Activated T-helper 9 cell treated with anti-CD3 and anti-CD28 coated beads, Interleukin-2, amount 50 U/mL, for 16 hours (primary cell): ENCODE measurements around the gene PDE3B.
"Not testable (repeated sequence)": the region's sequence is repeated elsewhere in the genome, so short reads cannot be mapped to it uniquely, and the experiment has no call there.

Experiments used
- DNase-seq: peaks from one replicate; pipeline ENCODE4 v3.0.0-alpha.2; 2020; ENCODE audit warnings: low read depth

The PDE3B gene

DNA sequence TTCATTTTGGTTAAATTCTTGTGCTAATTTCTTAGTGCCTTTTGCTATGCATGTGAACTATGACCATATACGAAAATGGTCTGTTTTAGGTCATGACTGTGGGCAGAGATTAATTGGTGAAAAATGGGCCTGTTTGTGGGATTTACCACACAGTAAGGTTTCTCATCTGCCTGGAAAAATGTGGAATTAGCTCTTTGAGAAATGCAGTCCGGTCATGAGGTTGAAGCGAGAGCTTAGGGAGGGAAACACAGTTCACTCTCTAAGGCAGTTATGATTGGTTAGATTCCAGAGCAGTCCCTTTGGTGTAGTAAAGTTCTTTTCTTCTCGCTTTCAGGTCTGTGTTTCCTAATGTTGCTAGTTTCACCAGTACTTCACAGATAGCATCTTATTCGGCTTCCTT is 1.2 kb upstream of the PDE3B start:
- DNase-seq: no peak

DNA sequence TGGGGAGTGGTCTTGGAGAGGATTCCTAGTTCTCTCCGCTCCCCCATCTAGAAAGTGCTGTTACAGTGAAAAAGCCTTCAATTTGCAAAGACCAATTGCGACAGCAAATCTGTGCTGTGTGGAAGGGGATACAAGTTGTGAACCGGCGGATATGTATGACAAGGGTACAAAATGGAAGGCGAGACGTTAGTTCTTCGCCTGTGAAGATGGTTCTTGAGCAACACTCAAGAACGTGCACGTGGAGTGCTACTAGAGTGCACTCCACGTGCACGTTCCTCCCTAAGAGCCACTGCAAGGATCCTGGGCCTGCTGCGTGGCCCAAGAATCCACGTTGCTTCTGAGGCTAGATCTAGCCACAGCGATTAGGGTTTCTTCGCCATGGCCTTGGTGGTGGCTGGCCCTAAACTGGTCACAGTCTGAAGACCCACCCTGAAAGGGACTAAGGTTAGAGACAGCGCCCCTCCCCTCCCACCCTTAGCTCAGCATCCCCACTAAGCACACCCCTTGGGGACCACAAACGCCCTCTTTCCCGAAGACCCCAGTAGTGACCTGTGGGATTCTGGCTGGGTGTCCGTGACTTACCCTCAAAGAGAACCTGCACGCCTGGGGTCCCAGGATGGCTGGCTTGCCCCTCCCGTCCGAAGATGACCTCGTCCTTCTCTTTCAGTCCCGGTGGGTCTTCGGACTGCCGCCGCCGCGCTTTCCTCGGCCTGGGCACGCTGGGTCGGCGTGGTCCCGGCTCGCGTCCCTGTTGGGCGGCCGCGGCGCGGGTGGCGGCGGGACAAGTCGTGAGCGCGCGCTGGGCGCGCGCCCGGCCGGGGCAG is 519 bp upstream of the PDE3B start:
- DNase-seq: no peak

DNA sequence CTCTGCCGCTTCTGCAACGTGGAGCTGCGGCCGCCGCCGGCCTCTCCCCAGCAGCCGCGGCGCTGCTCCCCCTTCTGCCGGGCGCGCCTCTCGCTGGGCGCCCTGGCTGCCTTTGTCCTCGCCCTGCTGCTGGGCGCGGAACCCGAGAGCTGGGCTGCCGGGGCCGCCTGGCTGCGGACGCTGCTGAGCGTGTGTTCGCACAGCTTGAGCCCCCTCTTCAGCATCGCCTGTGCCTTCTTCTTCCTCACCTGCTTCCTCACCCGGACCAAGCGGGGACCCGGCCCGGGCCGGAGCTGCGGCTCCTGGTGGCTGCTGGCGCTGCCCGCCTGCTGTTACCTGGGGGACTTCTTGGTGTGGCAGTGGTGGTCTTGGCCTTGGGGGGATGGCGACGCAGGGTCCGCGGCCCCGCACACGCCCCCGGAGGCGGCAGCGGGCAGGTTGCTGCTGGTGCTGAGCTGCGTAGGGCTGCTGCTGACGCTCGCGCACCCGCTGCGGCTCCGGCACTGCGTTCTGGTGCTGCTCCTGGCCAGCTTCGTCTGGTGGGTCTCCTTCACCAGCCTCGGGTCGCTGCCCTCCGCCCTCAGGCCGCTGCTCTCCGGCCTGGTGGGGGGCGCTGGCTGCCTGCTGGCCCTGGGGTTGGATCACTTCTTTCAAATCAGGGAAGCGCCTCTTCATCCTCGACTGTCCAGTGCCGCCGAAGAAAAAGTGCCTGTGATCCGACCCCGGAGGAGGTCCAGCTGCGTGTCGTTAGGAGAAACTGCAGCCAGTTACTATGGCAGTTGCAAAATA is 816 bp downstream of the PDE3B start:
- peak; percentile 21 for DNase-seq

DNA sequence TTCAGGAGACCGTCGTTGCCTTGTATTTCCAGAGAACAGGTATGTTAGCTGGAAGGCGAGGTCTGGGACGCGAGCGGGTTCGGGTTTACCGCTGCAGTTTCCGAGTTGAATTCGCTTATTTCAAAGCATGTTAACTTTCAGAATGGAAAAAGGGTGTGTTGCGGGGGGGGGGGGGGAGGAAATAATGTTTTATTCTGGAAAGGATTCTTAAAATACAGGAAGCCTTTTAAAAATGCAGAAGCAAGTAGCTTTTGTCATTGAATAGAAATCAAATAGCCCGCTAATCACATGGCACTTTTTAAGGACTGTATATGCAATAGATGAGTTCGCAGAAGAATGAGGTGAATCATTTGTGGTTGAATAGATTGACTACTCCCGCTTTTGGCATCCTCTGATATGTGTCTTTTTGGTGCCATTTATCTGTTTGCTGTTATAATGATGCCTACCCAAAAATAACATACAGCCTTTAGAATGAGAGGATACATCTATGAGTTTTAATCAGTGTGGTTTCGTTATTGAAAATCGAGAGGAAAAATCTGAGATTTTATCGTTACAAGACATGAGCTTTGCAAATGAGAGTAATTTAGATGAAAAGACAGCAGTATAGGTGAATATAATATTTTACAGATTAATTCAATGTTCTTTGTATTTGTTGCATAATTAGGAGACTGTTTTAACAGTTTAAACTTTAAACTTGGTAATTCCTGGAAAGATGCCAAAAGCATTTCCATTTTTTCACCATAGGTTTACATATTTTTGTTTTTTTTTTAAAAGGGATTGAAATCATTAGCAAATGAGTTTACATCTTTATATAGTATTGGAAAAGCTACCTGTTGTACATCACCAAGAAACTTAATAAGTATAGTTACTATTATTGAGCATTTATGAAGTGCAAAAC is 1.7 kb downstream of the PDE3B start:
- DNase-seq: no peak

DNA sequence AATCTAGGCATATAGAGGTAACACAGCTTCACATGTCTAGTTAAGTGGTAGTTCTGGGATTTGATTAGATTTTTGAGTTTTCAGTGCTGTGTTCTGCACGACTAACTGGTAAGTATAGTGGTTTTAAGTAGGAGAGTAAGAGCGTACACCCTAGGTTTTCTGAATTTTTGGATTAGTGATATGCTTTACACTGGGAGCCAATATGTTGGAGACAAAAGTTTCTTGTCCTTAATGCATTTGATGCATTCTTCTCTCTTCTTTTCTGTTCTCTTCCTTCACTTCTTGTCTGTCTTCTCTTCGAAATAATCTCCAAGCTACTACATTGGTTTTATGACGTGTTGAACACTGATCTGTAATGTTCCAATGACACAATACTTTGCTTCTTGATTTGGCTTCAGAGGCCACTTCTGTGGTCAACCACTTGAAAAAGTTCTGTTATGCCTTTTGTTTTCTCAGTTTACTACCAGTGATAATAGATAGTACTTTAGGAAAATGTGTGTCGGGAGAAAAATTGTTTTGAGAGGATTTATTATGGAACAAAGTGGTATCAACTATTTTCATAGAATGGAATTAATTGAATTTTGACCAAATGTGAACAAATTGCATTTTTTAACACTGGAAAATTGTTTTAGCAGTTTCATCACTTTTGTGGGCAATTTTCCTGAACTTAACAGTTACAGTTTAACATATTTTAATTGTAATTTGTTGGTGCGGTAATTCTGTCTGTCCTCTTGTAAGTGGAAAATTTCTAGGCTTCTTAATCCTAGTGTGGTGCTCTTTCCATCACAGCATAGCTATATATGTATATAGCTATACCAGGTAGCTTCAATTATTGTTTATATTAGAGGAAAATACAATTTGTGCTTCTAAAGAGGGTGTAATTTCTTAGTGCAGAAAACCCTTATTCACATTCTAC is 2.6 kb downstream of the PDE3B start:
- no peak for DNase-seq

DNA sequence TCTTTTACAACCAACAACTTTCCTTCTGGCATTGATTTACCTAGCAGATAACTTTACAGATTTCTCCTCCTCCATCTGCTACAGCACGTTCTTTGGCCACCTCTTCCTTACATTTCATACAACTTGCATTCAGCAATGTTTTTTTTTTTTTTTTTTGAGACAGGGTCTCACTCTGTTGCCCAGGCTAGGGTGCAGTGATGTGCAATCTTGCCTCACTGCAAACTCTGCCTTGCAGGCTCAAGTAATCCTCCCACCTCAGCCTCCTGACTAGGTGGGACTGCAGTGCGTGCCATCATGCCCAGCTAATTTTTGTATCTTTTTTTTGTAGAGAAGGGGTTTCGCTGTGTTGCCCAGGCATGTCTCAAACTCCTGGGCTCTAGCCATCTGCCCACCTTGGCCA is 6.5 kb downstream of the PDE3B start:
- no peak for DNase-seq

DNA sequence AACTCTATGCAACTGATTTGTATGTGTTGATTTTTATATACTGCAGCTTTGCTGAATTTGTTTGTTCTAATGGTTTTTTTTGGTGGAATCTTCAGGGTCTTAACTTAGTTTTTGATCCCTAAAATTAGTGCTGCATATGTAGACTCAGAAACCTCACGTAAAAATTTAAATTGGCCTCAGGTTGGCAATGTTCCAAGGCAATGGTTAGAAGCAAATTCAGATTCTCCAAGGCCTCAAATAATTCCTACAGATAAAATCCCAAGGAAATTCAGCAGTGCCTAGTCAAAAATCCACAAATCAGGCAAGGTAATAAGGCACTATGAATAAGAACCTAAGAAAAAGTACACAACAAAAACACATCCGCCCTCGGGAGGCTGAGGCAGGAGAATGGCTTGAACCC is 9.5 kb downstream of the PDE3B start:
- DNase-seq: no peak

DNA sequence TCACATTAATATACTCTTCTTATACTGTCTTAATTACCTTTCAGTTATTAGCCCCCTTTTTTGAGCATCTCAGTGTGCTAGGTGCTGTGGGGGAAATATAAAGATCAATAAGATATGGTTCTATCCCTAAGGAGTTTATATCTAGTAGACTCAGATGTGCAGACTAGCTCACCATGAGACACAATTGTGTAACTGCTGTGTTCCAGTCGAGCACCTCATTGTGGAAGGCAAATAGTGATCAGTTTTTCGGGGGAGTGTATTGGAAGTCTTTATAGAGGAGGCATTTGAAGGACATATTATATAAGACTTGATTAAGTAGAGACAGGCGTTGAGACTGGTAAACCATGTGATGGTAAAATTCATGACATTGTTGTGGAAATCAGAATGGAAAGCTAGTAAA is 11.8 kb downstream of the PDE3B start:
- DNase-seq: no peak

DNA sequence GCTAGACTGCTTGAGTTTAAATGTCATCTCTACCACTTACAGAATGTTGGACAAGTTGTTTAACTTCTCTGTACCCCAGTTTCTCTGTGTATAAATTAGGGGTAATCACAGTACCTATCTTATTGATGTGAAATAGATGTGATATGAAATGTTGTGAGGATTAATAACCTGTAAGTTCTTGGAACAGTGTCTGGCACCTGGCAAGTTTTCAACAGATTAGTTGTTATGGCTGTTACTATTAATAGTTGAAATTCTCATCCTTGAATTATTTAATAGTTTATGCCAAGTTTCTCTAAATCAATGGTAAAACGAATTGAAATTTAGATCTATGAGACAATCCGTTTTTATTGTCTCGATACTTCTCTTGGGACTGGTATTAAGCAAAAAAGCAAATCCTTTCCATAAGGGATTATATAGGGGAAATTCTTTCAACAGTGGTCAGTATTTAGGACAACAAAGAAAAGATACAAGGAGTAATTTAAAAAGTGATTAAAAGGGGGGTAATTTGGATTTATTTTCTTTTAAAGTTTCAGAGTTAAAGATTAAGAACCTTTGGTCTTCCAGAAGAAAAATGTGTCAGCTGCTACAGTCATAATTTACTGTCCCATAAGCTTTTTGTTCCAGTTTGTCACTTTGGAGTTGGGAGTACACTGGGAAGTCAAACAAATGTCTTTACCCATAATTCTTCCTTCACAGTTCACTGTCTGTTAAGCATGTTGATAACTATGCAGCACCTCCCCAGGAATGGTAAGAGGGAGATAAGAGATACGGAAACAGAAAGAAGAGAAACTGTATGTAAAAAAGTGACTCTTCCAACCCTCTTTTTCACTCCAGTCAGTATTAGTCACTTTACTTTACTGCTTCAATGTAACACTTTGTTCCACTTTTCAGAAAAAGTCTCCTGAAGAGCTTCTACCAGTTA is 13.2 kb downstream of the PDE3B start:
- no peak for DNase-seq

DNA sequence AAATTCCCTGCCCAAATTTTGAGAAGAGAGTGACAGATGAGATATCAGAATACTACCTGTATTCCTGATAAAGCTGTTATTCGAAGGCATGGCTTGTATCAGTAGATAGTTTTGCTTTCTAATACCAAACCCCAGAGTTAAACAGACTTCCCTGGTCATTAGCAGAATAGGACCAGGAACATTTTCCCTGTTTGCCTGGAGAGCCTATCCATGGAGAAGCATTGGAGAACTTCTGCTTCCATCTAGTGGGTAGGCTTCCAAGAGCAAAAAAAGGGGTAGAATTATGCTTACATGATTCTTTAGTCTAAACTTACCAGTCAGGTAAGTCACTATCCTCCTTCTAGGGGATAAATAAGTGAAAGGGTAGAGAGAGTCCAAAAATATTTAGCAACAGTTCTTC is 14.2 kb downstream of the PDE3B start:
- no peak for DNase-seq

DNA sequence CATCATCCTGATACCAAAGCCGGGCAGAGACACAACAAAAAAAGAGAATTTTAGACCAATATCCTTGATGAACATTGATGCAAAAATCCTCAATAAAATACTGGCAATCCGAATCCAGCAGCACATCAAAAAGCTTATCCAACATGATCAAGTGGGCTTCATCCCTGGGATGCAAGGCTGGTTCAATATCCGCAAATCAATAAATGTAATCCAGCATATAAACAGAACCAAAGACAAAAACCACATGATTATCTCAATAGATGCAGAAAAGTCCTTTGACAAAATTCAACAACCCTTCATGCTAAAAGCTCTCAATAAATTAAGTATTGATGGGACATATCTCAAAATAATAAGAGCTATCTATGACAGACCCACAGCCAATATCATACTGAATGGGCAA is 21.3 kb downstream of the PDE3B start:
- not testable (repeated sequence) for DNase-seq

DNA sequence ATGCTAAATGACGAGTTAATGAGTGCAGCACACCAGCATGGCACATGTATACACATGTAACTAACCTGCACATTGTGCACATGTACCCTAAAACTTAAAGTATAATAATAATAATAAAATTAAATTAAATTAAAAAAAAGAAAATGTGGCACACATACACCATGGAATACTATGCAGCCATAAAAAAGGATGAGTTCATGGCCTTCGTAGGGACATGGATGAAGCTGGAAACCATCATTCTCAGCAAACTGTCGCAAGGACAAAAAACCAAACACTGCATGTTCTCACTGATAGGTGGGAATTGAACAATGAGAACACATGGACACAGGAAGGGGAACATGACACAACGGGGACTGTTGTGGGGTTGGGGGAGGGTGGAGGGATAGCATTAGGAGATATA is 23.7 kb downstream of the PDE3B start:
- not testable (repeated sequence) for DNase-seq

DNA sequence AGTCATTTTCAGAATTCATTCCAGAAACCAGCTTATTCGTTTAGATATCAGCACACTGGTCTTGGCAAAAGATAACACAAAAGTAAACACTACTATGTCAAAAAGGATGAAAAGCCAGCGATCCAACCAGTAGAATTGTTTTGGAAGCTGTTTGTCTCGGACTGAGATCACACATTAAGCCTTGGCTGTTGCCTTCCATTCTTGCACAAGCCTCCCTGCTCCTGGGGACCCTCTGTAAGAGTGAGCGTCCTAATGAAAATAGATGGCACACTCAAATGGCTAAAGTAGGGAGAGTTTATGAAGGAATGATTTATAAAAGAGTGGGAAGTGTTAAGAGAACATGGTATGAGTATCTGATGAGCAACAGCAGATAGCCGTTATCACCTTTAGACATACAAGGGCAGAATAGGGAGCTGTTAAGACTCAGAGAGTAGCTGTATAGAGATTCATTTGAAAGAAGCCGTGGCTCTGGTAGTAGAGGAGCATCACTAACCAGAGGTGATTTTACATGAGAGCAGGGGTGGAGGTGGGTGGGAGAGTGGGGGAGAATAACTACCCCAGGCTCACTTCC is 25.2 kb downstream of the PDE3B start:
- DNase-seq: no peak

DNA sequence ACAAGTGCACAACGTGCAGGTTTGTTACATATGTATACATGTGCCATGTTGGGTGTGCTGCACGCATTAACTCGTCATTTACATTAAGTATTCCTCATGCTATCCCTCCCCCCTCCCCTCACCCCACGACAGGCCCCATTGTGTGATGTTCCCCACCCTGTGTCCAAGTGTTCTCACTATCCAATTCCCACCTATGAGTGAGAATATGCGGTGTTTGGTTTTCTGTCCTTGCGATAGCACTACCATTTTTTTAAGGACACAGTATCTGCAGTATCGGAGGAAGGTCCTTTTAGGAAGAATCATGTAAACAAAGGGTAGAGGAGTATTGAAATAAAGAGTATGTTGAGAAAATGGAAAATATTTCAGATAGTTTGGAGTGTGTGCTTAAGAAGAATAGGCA is 25.9 kb downstream of the PDE3B start:
- DNase-seq: no peak

DNA sequence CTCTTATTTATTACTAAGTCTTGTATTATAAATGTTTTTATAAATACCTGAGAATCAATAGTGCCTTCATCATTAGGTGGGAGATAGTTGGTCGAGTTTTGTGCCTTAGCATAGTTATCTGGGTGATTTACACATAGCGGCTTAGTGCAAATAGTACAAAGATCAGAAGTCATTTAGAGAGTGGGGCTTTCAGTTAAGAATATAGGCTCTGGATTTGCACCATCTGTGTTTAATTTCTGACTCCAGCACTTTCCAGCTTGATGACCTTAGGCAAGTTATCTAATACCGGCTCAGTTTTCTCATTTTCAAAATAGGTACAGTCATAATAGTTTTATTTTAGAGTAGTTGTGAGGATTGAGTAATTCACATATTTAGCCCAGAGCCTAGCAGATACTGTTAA is 26.4 kb downstream of the PDE3B start:
- no peak for DNase-seq

DNA sequence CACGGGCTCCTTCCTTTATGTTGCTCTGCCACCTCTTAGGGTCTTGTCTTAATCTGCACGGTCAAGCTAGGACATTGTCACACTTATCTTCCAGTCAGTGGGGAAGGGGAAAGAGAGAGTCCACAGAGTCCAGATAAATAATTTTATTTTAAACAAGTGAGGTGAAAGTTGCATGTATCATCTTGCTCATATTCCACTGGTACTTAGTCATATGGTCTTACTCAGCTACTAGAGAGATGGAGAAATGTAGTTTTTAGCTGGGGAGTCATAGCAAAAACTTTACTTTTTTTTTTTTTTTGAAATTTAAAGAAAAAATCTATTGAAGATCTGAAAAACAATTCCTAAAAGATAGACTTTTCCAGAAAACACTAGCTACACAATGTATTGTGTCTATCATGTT is 29.0 kb downstream of the PDE3B start:
- no peak for DNase-seq

DNA sequence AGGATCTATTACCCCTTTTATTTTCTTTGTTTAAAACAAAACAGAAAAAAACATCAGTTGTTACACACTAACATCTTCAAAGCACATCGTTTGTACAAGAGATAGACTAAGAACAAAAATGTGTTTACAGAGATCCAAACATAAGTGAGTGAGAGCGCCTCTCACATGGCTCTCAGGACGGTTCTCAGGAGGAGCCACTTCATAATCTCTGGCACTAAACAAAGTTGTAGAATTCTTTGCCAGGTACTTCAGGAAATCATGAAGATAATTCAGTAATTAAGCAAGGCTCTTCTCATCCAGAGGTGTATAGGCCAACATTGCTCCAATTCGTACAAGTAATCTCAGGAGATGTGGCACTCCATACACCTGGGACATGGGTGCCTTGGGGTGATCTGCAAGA is 29.8 kb downstream of the PDE3B start:
- no peak for DNase-seq

DNA sequence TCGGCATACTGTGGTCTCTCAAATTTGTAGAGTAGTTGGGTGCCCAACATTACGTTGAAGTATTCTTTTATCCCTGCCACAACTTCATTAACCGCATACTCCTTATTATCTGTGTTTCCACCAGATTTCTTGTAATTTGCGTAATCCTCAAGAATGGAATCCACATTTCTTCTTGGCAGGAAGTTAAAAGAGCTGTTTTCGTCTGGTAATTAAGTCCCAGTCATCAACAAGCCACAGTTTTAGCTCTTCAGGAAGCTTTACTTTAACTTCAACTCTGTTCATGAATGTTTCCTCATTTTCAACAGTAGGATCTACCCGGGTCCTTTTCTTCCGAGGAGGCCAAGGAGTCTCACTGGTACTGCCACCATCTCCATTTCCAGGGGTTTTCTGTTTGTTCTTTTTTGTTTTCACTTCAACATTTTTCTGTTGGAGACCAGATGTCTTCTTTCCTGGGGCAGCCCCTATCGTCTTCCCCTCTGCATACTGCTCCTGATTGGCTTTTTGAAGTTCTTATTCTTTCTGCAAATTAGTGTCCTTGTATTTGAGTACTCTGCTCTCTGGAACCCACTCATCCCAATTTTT is 30.3 kb downstream of the PDE3B start:
- DNase-seq: no peak

DNA sequence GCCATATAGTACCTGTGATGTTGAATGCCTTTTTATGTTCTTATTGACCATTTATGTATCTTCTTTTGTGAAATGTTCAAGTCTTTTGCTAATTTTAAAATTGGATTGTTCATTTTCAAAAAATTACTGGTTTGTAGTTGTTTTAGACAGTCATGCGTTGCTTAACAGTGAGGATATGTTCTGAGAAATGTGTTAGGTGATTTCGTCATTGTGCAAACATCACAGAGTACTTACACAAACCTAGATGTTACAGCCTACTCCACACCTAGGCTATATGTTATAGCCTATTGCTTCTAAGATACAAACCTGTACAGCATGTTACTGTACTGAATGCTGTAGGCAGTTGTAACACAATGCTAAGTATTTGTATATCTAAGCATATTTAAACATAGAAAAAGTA is 32.5 kb downstream of the PDE3B start:
- DNase-seq: no peak

DNA sequence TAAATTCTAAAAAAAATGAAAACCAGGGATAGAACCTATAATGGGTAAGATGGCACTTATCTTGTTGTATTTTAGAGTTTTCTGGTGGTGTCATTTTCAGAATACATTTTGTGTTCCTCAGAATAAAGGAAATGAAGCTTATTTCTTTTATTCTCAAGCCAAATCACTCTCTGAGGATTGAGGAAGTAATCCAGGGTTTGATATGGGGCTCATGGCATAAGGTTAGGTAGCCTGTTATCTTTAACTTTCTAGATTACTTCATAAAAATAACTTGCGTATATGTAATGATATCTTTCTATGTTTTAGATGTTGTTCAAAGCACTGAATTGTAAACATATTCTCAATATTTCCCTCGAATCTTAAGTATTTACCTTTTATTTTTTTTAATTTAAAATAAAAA is 33.5 kb downstream of the PDE3B start:
- DNase-seq: no peak
